HCT116 (cell line): ENCODE results near the gene ERC2. TPM values are rescaled to one million over a fixed set of nuclear protein-coding genes. Genes with fewer than 3 reads are reported as not detected.

Experiments used
- ATAC-seq: fragments of 200-7000 bp; cut with Tn5 transposase; 2 replicates; pipeline ENCODE4 v1.9.1; 2020; ENCODE audit warnings: mild to moderate bottlenecking, moderate library complexity
- BruUV-seq: library from RNA; stranded (reverse); fragments of 400-500 nt; replicated peaks from 2 replicates; lab custom pipeline; 2021; lab: Mats Ljungman, UMichigan
- CTCF ChIA-PET: fragments of 300-600 bp; sonication (Branson Sonifier 250); formaldehyde crosslinking; loops from one replicate; lab custom pipeline; 2021; ENCODE audit warnings: antibody characterized with exemption; lab: Charles Lee
- POLR2A ChIA-PET: fragments of 300-600, 350-600 bp; sonication (Branson Sonifier 250); formaldehyde crosslinking; loops from one replicate; lab custom pipeline; 2021; ENCODE audit warnings: antibody characterized with exemption; lab: Charles Lee
- RAD21 ChIA-PET, 2 experiments: fragments of 300-600 bp; sonication (Branson Sonifier 250); formaldehyde crosslinking; loops; one replicate each; lab custom pipeline; 2023; ENCODE audit warnings: low total read pairs in 2 of 2; ENCODE audit not compliant: uncharacterized antibody in 2 of 2, unreplicated experiment in 2 of 2, low non-redundant PET in 1 of 2; lab: Charles Lee
- DNase-seq: peaks from one replicate; pipeline ENCODE4 v3.0.0-alpha.2; 2010; ENCODE audit warnings: low read depth, low spot score
- H2AFZ ChIP-seq: fragments of 200-600 bp; shearing (Covaris generic), sonication (generic); 2 replicates; pipeline ENCODE4 v1.6.1; 2017; ENCODE audit warnings: low read depth, mixed run types, mixed read lengths, antibody characterized with exemption, low read length; ENCODE audit not compliant: poor library complexity, severe bottlenecking
- H3K27ac ChIP-seq: 2 replicates; pipeline ENCODE4 v1.5.1; 2012; ENCODE audit warnings: low read depth, low read length
- H3K27me3 ChIP-seq: fragments of 200-600 bp; sonication (generic); 2 replicates; pipeline ENCODE4 v1.6.1; 2016; ENCODE audit warnings: mixed run types, low read length, mixed read lengths; ENCODE audit not compliant: insufficient read depth
- H3K36me3 ChIP-seq, 2 experiments: fragments of 200-500 bp in 1 of 2; fragments of 200-600 bp in 1 of 2; sonication (Bioruptor generic) in 1 of 2; sonication (generic) in 1 of 2; 2 replicates each; pipeline versions ENCODE4 v1.5.1 to v1.6.1; 2014 to 2016; ENCODE audit warnings: low read length in 2 of 2, inconsistent platforms in 1 of 2, mixed read lengths in 1 of 2, mixed run types in 1 of 2; ENCODE audit not compliant: insufficient read depth in 2 of 2, control insufficient read depth in 1 of 2
- H3K4me1 ChIP-seq, 2 experiments: fragments of 200-600 bp in 1 of 2; sonication (generic) in 1 of 2; 2 replicates each; pipeline versions ENCODE4 v1.5.1 to v1.6.1; 2012 to 2017; ENCODE audit warnings: low read length in 2 of 2, inconsistent platforms in 1 of 2, mild to moderate bottlenecking in 1 of 2, mixed read lengths in 1 of 2, mixed run types in 1 of 2, moderate library complexity in 1 of 2; ENCODE audit not compliant: insufficient read depth in 2 of 2, control insufficient read depth in 1 of 2
- H3K4me2 ChIP-seq: fragments of 200-600 bp; sonication (generic); 2 replicates; pipeline ENCODE4 v1.6.1; 2017; ENCODE audit warnings: mixed run types, low read length, mixed read lengths
- H3K4me3 ChIP-seq, 2 experiments: fragments of 200-600 bp in 1 of 2; sonication (generic) in 1 of 2; replicated peaks in 1 of 2; 2 replicates each; pipeline ENCODE4 v1.5.1; 2011 to 2016; ENCODE audit warnings: low read length in 2 of 2, control low read depth in 1 of 2, low read depth in 1 of 2, mild to moderate bottlenecking in 1 of 2, mixed read lengths in 1 of 2, mixed run types in 1 of 2
- H3K79me2 ChIP-seq: fragments of 200-600 bp; sonication (generic); 2 replicates; pipeline ENCODE4 v1.6.1; 2017; ENCODE audit warnings: mild to moderate bottlenecking, mixed run types, low read length, moderate library complexity, mixed read lengths; ENCODE audit not compliant: insufficient read depth
- H3K9ac ChIP-seq: fragments of 200-600 bp; sonication (generic); 2 replicates; pipeline ENCODE4 v1.6.1; 2016; ENCODE audit warnings: low read length, mixed read lengths
- H3K9me2 ChIP-seq: fragments of 200-600 bp; sonication (generic), shearing (Covaris generic); 2 replicates; pipeline ENCODE4 v1.6.1; 2017; ENCODE audit warnings: mixed run types, mild to moderate bottlenecking, moderate library complexity; ENCODE audit not compliant: insufficient read depth
- H3K9me3 ChIP-seq, 2 experiments: fragments of 200-500 bp in 1 of 2; fragments of 200-600 bp in 1 of 2; sonication (Bioruptor generic) in 1 of 2; sonication (generic) in 1 of 2; 2 replicates each; pipeline ENCODE4 v1.6.1; 2014 to 2017; ENCODE audit warnings: low read length in 2 of 2, mixed read lengths in 2 of 2, inconsistent platforms in 1 of 2, low read depth in 1 of 2, mild to moderate bottlenecking in 1 of 2, mixed run types in 1 of 2, moderate library complexity in 1 of 2; ENCODE audit not compliant: control insufficient read depth in 1 of 2, insufficient read depth in 1 of 2
- H4K20me1 ChIP-seq: fragments of 200-600 bp; sonication (generic), shearing (Covaris generic); 2 replicates; pipeline ENCODE4 v1.6.1; 2017; ENCODE audit warnings: mixed run types, mild to moderate bottlenecking, moderate library complexity; ENCODE audit not compliant: insufficient read depth
- CBX3 ChIP-seq: IDR thresholded peaks from 2 replicates; pipeline ENCODE4 v1.6.1; 2012; ENCODE audit warnings: low read depth
- CEBPB ChIP-seq: IDR thresholded peaks from 2 replicates; pipeline ENCODE4 v1.6.1; 2012; ENCODE audit warnings: low read depth
- EGR1 ChIP-seq: IDR thresholded peaks from 2 replicates; pipeline ENCODE4 v1.6.1; 2012; ENCODE audit warnings: low read depth
- EZH2 ChIP-seq: fragments of 200-600 bp; sonication (generic); IDR thresholded peaks from 2 replicates; pipeline ENCODE4 v1.6.1; 2017; ENCODE audit warnings: antibody characterized with exemption, mixed run types
- EZH2phosphoT487 ChIP-seq: fragments of 200-600 bp; IDR thresholded peaks from 2 replicates; pipeline ENCODE4 v1.6.1; 2018; ENCODE audit warnings: antibody characterized with exemption, borderline replicate concordance
- FOSL1 ChIP-seq: IDR thresholded peaks from 2 replicates; pipeline ENCODE4 v1.6.1; 2012; ENCODE audit warnings: low read depth
- JUND ChIP-seq: IDR thresholded peaks from 2 replicates; pipeline ENCODE4 v1.6.1; 2012
- POLR2A ChIP-seq: IDR thresholded peaks from 2 replicates; pipeline ENCODE4 v1.7.0; 2011; ENCODE audit warnings: borderline replicate concordance; ENCODE audit not compliant: insufficient read depth, insufficient read length; ENCODE audit errors: extremely low read depth
- POLR2AphosphoS5 ChIP-seq: IDR thresholded peaks from 2 replicates; pipeline ENCODE4 v1.6.1; 2011; ENCODE audit warnings: mild to moderate bottlenecking, low read depth, low read length, moderate library complexity
- RAD21 ChIP-seq: IDR thresholded peaks from 2 replicates; pipeline ENCODE4 v1.6.1; 2012; ENCODE audit warnings: low read depth, mild to moderate bottlenecking
- SIN3A ChIP-seq: IDR thresholded peaks from 2 replicates; pipeline ENCODE4 v1.6.1; 2012; ENCODE audit warnings: low read depth
- SP1 ChIP-seq: IDR thresholded peaks from 2 replicates; pipeline ENCODE4 v1.6.1; 2012; ENCODE audit warnings: low read depth
- YY1 ChIP-seq: IDR thresholded peaks from 2 replicates; pipeline ENCODE4 v1.6.1; 2011; ENCODE audit warnings: low read length, low read depth, moderate library complexity, mild to moderate bottlenecking; ENCODE audit not compliant: insufficient replicate concordance; ENCODE audit errors: extremely low read depth
- ZFX ChIP-seq: fragments of 450-650 bp; IDR thresholded peaks from 2 replicates; pipeline ENCODE4 v1.6.1; 2017
- intact Hi-C: fragments of 100-400 bp; cut with micrococcal nuclease; formaldehyde crosslinking; loops from 2 replicates; pipeline ENCODE4 v1.10.0; 2022
- total RNA-seq: library from RNA; stranded (reverse); gene quantifications from one replicate; pipeline ENCODE4 v1.2.1, GENCODE V29; 2021; ENCODE audit not compliant: unreplicated experiment
- TF ChIP-seq, protein P1 (sequence below), 3 experiments: fragments of 200-600 bp in 1 of 3; sonication (generic) in 1 of 3; IDR thresholded peaks in 2 of 3; conservative IDR thresholded peaks in 1 of 3; 2 replicates each; pipeline ENCODE4 v1.5.1; 2012 to 2017; ENCODE audit warnings: low read depth in 2 of 3, low read length in 2 of 3, antibody characterized with exemption in 1 of 3, borderline replicate concordance in 1 of 3, control low read depth in 1 of 3, mild to moderate bottlenecking in 1 of 3, mixed read lengths in 1 of 3, mixed run types in 1 of 3, moderate library complexity in 1 of 3; ENCODE audit not compliant: insufficient read depth in 1 of 3
- TF ChIP-seq, protein P2 (sequence below): IDR thresholded peaks from 2 replicates; pipeline ENCODE4 v1.6.1; 2011; ENCODE audit warnings: mild to moderate bottlenecking, low read length, moderate library complexity; ENCODE audit not compliant: insufficient replicate concordance; ENCODE audit errors: extremely low read depth
- TF ChIP-seq, protein P3 (sequence below): IDR thresholded peaks from 2 replicates; pipeline ENCODE4 v1.6.1; 2012

Gene ERC2
- total RNA-seq, 1 experiment from 2014 or later = not detected

DNA sequence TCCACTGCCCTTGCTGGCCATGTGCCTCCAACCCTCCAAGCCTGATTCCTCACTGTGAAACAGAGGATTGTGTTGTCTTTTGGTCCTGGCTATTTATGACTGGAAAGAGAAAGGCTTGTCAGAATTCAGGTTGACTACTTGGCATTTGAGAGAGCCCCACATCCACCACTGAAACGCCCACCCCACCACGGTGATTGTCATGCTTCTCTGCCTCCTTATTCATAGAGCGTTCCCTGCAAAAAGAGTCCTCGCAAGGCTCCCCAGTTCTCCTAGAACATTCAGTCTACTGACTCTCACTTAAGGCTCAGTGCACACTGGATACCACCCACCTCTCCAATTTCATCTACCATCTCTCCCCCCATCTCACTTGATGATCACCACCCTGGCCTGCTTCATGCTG, 818.3 kb downstream of the ERC2 start:
- BruUV-seq = no TSS peak
- Histone ChIP-seq H3K27me3 (no peaks in the 10 kb centered on the region), H3K79me2 (no peaks in the 10 kb centered on the region), H4K20me1 (no peaks in the 10 kb centered on the region), H3K4me2 (no peak overlapping the region), H3K9me2 (no peaks in the 10 kb centered on the region), H3K4me3 (no peak overlapping the region), H3K27ac (no peak overlapping the region), H3K9ac (no peak overlapping the region), H3K9me3 (peaks cover 4 to 5% of the 10 kb centered on the region in 2 experiments; a peak in 2 of 4 replicates), H3K36me3 (no peaks in the 10 kb centered on the region), H3K4me1 (no peaks in the 10 kb centered on the region), H2AFZ (no peak overlapping the region)
- ATAC-seq = no peak
- no peak for DNase-seq
- POLR2A ChIA-PET = no interaction called here
- CTCF ChIA-PET = no interaction called here
- intact Hi-C loops = no loop called here
- TF ChIP-seq, protein P1, sequence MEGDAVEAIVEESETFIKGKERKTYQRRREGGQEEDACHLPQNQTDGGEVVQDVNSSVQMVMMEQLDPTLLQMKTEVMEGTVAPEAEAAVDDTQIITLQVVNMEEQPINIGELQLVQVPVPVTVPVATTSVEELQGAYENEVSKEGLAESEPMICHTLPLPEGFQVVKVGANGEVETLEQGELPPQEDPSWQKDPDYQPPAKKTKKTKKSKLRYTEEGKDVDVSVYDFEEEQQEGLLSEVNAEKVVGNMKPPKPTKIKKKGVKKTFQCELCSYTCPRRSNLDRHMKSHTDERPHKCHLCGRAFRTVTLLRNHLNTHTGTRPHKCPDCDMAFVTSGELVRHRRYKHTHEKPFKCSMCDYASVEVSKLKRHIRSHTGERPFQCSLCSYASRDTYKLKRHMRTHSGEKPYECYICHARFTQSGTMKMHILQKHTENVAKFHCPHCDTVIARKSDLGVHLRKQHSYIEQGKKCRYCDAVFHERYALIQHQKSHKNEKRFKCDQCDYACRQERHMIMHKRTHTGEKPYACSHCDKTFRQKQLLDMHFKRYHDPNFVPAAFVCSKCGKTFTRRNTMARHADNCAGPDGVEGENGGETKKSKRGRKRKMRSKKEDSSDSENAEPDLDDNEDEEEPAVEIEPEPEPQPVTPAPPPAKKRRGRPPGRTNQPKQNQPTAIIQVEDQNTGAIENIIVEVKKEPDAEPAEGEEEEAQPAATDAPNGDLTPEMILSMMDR (IDR thresholded peaks at IDR 0.05 in 2 of 3, conservative IDR thresholded peaks at IDR 0.05 in 1 of 3; ENCODE audit: borderline replicate concordance in 1 of 3, insufficient read depth in 1 of 3, low read depth in 2 of 3, low read length in 2 of 3) = no peak
- no peak for TF ChIP-seq SP1
- no peak for TF ChIP-seq SIN3A
- no peak for TF ChIP-seq POLR2AphosphoS5
- TF ChIP-seq EGR1 = no peak
- no peak for TF ChIP-seq POLR2A
- no peak for TF ChIP-seq CEBPB
- TF ChIP-seq, protein P2, sequence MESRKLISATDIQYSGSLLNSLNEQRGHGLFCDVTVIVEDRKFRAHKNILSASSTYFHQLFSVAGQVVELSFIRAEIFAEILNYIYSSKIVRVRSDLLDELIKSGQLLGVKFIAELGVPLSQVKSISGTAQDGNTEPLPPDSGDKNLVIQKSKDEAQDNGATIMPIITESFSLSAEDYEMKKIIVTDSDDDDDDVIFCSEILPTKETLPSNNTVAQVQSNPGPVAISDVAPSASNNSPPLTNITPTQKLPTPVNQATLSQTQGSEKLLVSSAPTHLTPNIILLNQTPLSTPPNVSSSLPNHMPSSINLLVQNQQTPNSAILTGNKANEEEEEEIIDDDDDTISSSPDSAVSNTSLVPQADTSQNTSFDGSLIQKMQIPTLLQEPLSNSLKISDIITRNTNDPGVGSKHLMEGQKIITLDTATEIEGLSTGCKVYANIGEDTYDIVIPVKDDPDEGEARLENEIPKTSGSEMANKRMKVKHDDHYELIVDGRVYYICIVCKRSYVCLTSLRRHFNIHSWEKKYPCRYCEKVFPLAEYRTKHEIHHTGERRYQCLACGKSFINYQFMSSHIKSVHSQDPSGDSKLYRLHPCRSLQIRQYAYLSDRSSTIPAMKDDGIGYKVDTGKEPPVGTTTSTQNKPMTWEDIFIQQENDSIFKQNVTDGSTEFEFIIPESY = no peak
- no peak for TF ChIP-seq EZH2
- TF ChIP-seq, protein P3, sequence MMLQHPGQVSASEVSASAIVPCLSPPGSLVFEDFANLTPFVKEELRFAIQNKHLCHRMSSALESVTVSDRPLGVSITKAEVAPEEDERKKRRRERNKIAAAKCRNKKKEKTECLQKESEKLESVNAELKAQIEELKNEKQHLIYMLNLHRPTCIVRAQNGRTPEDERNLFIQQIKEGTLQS = no peak
- TF ChIP-seq JUND = no peak
- TF ChIP-seq FOSL1 = no peak
- no peak for TF ChIP-seq ZFX
- no peak for TF ChIP-seq EZH2phosphoT487
- no peak for TF ChIP-seq YY1
- no peak for TF ChIP-seq CBX3
- TF ChIP-seq RAD21 = no peak
- RAD21 ChIA-PET = no interaction called here
